GM12801 (cell line): Measurements from ENCODE around the gene UPF1.

Source experiments
- TF ChIP-seq, protein P1 (sequence below): IDR thresholded peaks from one replicate; pipeline ENCODE4 v1.5.1; 2011; ENCODE audit warnings: control low read depth; ENCODE audit not compliant: insufficient read length; ENCODE audit errors: extremely low read depth

The UPF1 gene

DNA sequence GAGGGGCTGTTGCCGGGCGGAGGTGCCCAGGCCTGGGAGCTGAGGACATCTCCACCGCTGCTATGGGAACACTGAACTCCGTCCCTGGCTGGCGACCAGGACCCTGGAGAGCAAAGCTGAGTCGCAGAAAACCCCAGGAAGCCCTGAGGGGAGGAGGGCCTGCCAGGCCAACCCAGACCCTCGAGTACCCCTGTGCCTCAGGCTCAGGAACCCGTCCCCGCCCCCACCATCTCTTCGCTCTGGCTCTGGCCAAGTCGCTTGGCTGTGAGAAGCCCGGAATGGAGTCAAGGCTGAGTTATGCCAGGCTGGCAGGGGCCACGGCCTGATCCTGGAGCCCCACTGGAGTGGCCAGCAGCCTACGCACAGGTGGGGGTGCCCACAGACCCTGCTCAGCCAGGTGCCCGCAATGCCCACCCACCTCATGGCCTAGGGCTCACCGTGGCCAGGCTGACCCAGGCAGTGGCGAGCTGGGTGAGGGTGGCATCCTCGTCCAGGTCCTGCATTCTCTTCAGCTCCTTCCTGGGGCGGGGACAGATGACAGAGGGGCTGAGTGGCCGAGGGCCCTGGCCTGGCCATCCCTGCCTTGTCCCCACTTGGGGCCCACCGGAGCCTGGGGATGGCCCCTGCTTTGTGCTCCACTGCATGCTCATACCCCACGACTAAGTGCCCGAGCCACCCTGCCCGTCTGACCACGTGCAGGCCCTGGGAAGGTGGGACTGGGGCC, 72.7 kb downstream of the UPF1 start:
- TF ChIP-seq, protein P1, sequence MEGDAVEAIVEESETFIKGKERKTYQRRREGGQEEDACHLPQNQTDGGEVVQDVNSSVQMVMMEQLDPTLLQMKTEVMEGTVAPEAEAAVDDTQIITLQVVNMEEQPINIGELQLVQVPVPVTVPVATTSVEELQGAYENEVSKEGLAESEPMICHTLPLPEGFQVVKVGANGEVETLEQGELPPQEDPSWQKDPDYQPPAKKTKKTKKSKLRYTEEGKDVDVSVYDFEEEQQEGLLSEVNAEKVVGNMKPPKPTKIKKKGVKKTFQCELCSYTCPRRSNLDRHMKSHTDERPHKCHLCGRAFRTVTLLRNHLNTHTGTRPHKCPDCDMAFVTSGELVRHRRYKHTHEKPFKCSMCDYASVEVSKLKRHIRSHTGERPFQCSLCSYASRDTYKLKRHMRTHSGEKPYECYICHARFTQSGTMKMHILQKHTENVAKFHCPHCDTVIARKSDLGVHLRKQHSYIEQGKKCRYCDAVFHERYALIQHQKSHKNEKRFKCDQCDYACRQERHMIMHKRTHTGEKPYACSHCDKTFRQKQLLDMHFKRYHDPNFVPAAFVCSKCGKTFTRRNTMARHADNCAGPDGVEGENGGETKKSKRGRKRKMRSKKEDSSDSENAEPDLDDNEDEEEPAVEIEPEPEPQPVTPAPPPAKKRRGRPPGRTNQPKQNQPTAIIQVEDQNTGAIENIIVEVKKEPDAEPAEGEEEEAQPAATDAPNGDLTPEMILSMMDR, result no peak

DNA sequence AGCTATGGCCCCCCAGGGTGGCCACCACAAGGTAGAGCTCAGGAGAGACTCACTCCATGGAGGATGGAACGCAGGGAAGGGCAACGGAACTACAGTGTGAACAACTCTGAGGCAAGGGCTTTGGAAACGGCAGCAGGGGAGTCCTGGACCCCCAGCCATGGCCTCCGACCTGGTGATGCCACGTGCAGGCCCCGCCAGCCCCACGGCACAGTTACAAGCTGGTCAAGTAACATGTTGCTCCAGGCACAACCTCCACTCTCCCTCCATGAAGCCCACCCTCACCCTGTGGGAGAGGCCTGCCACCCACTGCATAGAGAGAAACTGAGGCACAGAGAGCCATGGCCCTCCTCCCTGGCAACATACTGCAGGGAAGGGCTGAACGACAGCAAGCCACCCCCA, 73.3 kb downstream of the UPF1 start:
- TF ChIP-seq, protein P1, result no peak

DNA sequence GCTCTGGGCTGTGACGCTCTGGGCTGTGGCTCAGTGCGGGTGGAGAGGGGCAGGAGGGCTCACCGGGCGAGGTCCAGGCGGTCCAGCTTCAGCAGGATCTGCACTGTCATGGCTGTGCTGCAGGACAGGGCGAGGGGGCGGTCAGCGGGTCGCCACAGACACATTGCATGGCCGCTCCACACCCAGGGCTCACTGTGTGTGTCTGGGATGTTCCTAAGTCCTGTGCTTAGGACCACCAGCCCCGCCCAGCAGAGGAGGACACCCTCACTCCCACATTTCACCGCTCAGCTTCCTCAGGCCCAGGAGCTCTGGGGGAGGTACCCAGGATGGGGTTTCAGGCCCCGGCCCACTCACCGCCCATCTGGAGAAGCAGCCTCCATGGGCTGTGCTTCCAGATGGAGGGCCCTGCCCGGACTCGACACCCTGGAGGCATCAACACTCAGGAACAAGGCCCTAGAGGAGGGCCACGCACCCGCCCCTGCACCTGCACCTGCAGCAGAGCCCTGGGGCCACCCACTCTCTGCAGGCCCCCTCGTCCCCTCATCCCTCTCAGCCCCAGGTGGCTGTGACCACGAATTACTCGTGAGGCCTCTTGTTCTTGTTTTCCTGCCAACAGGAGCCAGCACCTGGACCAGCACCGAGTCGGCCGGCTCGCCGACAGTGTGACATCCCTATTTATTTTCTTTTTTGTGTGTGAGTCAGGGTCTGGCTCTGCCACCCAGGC, 73.9 kb downstream of the UPF1 start:
- TF ChIP-seq, protein P1, result no peak

DNA sequence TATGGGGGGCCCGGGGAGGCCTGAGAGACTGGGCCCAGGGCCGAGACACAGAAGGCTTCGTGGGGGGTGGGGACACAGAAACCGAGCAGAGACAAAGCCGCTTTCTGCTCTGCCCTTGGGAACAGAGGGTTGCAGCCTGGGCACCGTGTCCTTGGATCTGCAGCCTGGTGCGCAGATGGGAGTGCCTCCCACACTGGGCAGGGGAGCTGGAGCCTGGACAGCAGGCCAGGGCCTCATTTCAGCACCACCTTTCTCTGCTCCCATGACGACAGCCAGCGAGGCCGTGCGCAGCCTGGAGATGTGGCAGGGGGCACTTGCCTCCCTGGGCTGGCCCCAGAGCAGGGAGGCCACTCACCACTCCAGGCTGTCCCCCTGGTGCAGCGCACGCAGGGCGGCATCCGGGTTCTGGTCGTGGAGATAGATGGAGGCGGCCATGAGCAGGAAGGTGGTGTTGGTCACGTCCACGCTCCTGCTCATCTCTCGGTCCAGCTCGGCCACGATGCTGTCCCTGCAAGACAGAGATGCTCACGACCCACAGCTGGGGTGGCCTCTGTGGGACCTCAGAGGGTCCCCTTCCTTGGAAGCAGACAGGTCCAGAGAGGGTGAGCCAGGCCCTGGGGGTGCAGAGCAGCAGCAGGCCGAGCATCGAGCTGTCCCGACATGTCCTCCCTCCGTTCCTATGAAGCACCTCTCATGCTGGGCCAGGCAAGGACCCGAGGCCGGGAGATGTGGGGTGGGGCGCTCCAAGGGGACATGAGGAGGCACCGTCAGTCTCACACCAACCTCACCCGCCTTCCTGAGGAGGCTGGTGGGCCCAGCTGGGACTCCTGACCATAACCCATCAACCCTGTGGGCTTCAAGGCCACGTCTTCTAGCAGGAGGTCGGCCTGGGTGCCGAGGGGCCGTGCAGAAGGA, 75.1 kb downstream of the UPF1 start:
- TF ChIP-seq, protein P1, result no peak

DNA sequence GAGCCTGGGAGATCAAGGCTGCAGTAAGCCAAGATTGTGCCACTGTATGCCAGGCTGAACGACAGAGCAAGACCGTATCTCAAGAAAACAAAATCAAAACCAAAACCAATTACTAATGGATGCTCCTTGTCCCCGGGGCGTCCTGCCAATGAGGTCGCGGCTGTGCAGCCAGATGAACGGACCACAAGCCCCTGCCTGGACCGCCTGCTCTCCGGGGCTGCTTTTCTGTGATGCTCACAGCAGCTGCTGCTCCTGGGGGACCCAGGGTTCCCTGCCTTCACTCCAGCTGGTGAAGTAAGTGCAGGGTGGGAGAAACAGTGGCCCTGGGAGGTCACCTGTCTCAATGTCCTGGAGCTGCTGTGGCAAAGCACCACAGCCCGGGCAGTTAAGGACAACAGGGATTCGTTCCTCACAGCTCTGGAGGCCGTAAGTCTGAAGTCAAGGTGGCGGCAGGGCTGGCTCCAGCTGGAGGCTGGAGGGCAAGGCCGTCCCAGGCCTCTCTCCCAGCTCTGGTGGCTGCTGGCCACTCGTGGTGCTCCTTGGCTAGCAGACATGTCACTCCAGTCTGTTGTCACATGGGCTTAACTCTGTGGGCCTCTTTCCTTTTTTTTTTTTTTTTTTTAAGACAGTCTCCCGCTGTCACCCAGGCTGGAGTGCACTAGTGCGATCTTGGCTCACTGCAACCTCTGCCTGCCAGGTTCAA, 77.3 kb downstream of the UPF1 start:
- TF ChIP-seq, protein P1, result no peak

DNA sequence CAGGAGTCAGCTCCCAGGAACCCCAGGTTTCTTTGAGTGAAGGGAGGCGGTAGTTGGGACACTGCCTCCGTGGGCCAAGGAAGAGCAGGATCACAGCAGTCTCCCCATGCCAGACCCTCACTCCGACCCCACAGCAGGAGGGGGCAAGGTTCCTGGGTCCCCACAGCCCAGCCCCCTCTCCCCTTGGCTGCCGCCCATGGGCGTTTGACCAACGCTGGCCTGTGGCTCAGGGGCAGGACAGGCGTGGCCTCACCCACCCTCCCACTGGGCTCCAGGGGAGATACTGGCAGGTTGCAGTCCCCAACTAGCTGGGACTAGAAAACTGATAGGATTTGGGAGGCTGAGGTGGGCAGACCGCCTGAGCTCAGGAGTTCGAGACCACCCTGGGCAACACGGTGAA, 78.3 kb downstream of the UPF1 start:
- TF ChIP-seq, protein P1, result no peak
